Measurements from ENCODE around the gene SUCO. TPM values are rescaled to one million over a fixed set of nuclear protein-coding genes. Genes with fewer than 3 reads are reported as not detected.

The SUCO gene
- total RNA-seq, 1 donor from 2014 or later = 48.1 TPM

DNA sequence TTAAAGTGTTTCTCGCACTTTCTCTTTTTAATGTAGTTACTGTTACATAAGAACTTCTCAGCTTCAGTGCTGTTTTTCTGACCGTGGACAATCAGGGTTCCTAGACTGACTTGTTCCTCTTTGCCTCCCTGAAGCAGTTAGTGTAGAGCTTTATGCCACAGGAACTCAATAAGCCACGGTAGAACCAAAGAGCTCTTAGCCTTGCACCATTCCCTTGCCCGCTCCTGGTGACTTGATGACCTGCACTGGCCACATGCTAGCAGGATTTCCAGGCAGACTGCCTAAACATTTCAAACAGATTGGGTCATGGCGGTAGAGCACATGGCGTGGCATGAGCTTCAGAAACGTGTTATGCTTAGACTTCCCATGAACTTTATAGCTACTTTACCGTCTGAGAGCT, 107.2 kb downstream of the SUCO start:
- intact Hi-C loops (cut with micrococcal nuclease) = no loop called here

DNA sequence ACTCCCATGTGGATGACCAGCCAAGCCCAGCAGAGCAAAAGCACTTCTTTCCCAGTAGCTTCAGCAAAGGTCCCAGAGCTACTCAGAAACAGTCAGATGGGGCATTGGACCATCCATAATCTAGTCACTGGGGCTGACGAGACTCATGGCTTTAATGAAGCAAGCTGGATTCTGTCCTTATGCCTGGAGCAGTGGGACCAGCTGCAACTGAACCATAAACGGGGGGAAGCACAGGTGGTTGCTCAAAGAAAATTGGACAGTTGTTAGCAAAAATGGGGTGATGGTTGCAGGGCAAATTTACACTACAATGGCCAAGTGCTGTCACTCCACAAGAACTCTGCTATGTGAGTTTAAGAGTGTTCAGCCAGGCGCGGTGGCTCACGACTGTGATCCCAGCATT, 108.5 kb downstream of the SUCO start:
- intact Hi-C loops (cut with micrococcal nuclease) = no loop called here

DNA sequence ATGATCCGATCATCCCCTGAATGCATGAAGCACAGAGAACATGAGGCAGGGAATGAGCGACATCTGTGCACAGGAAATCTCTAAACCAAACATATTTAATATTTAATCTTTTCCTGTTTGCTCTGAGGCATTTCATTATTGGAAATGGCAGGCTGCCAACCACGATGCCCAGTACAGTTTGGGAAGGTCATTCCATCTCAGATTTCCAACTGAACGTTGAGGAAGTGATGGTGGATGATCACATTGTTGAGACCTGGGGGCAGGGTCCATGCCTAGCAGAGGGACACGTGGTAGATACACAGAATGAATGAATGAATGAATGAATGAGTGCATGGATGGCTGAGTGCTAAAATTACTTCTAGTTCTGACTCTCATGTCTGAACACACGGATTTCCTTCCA, 110.0 kb downstream of the SUCO start:
- intact Hi-C loops (cut with micrococcal nuclease) = loop anchor here (1.0 kb wide), 1 partner anchor 32 kb away; no protein-coding TSS in a partner anchor

DNA sequence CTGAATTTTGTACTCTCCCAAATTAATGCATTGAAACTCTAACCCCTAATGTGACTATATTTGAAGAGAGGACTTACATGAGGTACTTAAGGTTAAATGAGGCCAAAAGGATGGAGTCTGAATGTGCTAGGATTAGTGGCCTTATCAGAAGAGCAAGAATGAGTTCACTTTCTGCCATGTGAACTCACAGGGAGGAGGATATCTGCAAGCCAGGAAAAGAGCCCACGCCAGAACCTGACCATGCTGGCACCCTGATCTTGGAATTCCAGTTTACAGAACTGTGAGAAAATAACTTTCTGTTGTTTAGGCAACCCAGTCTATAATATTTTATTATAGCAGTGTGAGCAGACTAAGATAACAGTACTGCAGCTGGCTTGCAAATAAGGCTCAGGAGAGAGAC, 113.7 kb downstream of the SUCO start:
- intact Hi-C loops (cut with micrococcal nuclease) = loop anchor here (1.0 kb wide), 2 partner anchors 7 to 16 kb away; no protein-coding TSS in a partner anchor

DNA sequence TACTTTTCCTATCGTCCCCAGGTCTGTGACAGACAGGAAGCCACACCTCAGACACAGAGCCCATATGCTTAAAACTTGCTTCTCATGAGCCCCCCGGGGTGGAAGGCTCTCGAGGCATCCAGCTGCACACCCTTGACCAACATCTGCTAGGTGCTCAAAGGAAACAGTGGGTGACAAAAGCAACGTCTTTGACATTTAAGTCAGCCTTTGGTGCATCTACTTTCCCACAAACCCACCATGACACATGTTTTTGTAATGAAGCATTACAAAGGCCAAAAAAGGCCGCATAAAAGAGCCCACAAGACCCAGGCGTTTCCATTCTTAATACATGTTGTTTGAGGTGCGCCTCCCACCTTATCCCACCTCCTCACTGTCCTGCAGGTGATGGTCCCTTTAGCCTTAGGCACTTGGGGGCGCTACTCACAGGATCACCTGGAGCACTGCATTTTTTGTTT, 114.2 kb downstream of the SUCO start:
- intact Hi-C loops (cut with micrococcal nuclease) = loop anchor here (1.0 kb wide), 2 partner anchors 8 to 15 kb away; no protein-coding TSS in a partner anchor

DNA sequence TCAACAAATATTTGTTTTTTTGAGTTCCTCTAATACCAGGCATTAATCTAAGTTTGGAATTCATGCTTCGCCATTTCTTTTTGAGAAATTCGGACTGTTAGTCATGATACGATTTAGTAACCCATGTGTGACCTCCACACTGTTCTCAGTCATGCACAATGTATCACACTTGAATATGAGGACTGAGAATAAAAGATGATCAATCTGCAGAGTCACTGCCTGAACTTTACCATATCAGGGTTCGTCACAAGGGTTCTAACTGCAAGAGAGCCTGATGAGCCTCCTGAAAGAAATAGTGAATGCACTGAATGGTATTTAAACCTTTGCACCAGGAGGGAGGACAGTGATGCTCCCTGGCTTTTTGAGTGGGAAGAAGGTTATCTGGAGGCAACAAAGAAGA, 115.0 kb downstream of the SUCO start:
- intact Hi-C loops (cut with micrococcal nuclease) = loop anchor here (1.0 kb wide), 2 partner anchors 9 to 14 kb away; no protein-coding TSS in a partner anchor

DNA sequence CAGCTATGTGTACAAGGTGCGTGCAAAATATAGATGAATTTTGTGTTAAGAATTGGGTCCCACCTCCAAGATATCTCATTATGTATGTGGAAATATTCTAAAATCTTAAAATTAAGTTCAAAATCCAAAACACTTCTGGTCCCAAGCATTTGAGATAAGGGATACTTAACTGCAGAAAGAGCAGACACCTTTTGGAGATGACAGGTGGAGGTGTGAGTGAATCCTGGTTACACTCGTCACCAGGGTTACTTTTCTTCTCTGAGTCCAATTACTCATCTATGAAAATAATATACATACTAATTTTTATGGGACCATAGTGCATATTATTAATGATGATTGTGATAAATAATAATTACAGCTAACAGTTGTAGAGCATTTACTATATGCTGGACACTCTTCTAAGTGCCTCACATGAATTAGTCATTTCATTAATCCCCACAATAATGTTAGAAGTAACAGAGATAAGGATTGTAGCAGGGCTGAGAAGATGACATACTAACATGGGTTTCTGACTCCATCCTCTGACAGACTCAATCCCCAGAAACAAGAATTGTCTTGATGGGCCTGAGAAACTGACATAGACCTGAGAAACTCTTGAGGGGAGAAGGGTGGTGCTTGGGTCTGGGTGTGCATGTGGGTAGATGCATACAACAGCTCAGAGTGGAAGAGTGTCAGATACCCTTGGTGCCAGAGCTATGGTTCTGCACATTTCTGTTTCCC, 117.7 kb downstream of the SUCO start:
- intact Hi-C loops (cut with micrococcal nuclease) = no loop called here

DNA sequence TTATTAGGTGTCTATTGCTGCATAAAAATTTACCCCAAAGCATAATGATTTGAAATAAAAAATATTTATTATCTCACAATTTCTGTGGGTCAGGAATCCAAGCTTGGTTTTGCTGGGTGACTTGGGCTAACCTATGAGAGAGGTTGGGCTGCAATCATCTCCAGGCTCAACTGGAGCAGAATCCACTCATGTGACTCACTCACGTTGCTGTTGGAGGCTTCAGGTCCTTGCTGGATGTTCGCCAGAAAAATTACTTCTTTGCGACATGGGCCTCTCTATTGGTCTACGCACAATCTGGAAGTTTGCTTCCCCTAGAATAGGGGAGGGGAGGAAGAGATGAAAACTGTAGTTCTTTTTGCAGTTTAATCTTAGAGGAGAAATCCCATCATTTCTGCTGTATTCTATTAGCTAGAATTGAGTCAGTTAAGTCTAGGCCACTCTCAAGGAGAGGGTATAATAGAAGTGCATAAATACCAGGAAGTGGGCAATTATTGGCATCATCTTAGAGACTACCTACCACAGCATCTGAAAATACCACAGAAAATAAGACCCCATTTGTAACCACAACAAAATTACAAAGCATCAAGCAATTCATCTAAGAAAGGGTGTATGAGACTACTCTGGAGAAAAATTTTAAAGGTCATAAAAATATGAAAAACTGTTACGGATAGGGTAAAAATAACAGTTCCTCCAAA, 120.2 kb downstream of the SUCO start:
- intact Hi-C loops (cut with micrococcal nuclease) = no loop called here

DNA sequence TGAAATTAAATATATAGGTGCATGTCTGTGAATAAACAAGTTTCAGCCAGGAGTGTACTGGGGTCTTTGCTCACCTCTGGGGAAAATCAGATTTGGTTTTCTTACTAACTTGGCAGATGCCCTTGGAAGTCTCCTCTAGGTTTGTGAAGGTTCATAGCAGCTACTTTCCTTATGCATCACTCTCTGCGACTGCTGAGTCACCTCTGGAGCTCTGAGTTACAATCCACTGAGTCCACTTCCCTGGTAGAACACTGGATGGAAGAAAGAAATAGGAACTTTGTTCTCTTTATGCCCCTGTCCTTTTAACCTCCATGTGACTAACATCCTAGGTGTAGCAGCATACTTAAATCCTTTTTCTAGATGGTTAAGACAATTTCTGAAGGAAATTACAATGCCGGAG, 121.6 kb downstream of the SUCO start:
- intact Hi-C loops (cut with micrococcal nuclease) = no loop called here

DNA sequence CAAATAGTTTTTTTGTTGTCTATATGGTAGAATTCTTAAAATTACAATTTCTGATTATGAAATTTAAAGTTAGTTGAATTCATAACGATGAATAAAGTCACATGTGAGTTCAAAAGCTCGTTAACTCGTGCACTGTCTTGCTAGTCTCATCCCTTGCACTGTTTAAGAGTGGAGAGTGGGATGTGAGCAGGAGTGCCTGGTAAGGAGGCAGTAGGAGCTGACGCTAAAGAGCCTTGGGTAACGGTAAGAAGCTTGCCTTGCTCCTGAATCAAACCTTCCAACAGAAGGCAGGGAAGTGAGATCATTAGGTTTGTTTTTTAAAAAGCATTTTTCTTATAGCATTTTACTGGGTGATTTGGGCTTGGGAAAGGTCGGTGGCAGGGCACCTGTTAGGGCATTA, 123.6 kb downstream of the SUCO start:
- intact Hi-C loops (cut with micrococcal nuclease) = no loop called here

DNA sequence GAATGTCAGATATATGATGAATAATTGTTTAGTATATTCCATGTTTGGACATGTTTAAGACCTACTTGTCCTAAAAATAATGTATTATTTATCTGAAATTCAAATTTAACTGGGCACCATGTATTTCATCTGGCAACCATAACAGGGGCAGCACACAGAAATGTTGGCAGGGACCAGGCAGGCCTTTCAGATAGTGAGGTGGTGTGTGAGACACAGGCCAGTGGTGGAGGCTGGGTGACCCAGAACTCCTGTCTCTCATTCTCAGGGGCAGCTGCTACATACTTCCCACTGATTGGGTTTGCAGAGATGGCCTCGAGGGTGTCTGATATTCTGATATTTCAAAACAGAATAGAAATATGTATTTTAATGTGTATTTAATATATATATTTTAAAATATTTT, 124.6 kb downstream of the SUCO start:
- intact Hi-C loops (cut with micrococcal nuclease) = no loop called here

DNA sequence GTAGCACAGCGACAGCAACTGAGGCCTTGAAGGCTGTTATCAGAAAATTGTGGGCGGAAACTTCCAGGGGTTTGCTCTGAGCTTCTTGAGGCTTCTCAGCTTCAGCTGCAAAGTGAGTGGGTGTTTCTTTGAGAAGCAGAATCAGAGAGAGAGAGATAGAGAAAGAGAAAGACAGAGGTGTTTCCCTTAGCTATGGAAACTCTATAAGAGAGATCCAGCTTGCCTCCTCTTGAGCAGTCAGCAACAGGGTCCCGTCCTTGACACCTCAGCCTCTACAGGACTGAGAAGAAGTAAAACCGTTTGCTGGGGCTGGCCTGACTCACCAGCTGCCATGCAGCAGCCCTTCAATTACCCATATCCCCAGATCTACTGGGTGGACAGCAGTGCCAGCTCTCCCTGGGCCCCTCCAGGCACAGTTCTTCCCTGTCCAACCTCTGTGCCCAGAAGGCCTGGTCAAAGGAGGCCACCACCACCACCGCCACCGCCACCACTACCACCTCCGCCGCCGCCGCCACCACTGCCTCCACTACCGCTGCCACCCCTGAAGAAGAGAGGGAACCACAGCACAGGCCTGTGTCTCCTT, 126.0 kb downstream of the SUCO start, which contains the start of gene FASLG:
FASLG (plus strand) TSS at position 233 of the 583 bp plus-strand sequence; CDS start at position 332, 99 bp downstream.
- intact Hi-C loops (cut with micrococcal nuclease) = loop anchor here (1.0 to 2.0 kb wide), 2 partner anchors 16 to 20 kb away; no protein-coding TSS in a partner anchor

DNA sequence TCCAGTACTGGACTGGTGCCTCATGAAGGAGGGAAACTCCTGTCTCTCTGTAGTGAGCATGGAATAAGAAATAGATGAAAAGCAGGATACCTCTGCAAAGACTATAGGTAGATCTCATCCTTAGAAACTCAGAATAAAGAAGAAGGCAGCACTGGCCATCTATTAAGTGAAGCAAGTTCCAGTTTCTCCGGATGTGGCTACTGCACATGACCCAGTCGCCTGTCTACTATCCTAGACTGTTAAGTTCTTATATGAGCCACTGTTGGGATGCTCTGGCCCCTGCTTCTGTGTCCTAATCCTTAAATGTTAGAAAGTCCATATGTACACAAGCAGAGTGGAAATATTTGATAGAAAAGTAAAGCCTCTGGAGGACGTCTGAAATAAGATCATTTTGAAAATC, 128.2 kb downstream of the SUCO start:
- intact Hi-C loops (cut with micrococcal nuclease) = loop anchor here (5.0 to 10.0 kb wide), 4 partner anchors 34 to 1176 kb away; partner anchors contain the start of genes PIGC and PRRC2C

Other genes with a start within 250 kb of the SUCO start
- not detected in 2 replicates for gene C1orf105, start 112.5 kb upstream of the SUCO start, total RNA-seq
- 23.5 and 24.7 TPM in 2 replicates for gene PIGC, start 89.1 kb upstream of the SUCO start, total RNA-seq
- 12.4 and 12.7 TPM in 2 replicates for gene FASLG, start 126.0 kb downstream of the SUCO start, total RNA-seq

All from T-helper 1 cell treated with Interleukin-12 subunit alpha and Interleukin-12 subunit beta and Interleukin-4 antibody, amounts not matched to agents 30 ng/mL and 1 ng/mL, for 36 hours (primary cell).